Activated naive CD8-positive, alpha-beta T cell (primary cell): Measurements from ENCODE around the gene ENPP1.

Source experiments
- H3K27ac Mint-ChIP-seq: one replicate; pipeline ENCODE4 v1.8.0; 2021; ENCODE audit warnings: mixed read lengths
- H3K27me3 Mint-ChIP-seq: one replicate; pipeline ENCODE4 v1.8.0; 2021; ENCODE audit warnings: mixed read lengths
- H3K36me3 Mint-ChIP-seq: one replicate; pipeline ENCODE4 v1.8.0; 2021; ENCODE audit warnings: mixed read lengths
- H3K4me1 Mint-ChIP-seq: one replicate; pipeline ENCODE4 v1.8.0; 2021; ENCODE audit warnings: low read depth, mixed read lengths
- H3K4me3 Mint-ChIP-seq: one replicate; pipeline ENCODE4 v1.8.0; 2021; ENCODE audit warnings: mild to moderate bottlenecking, mixed read lengths
- H3K9me3 Mint-ChIP-seq: one replicate; pipeline ENCODE4 v1.8.0; 2021; ENCODE audit warnings: low read depth, mixed read lengths

ENPP1 gene

DNA sequence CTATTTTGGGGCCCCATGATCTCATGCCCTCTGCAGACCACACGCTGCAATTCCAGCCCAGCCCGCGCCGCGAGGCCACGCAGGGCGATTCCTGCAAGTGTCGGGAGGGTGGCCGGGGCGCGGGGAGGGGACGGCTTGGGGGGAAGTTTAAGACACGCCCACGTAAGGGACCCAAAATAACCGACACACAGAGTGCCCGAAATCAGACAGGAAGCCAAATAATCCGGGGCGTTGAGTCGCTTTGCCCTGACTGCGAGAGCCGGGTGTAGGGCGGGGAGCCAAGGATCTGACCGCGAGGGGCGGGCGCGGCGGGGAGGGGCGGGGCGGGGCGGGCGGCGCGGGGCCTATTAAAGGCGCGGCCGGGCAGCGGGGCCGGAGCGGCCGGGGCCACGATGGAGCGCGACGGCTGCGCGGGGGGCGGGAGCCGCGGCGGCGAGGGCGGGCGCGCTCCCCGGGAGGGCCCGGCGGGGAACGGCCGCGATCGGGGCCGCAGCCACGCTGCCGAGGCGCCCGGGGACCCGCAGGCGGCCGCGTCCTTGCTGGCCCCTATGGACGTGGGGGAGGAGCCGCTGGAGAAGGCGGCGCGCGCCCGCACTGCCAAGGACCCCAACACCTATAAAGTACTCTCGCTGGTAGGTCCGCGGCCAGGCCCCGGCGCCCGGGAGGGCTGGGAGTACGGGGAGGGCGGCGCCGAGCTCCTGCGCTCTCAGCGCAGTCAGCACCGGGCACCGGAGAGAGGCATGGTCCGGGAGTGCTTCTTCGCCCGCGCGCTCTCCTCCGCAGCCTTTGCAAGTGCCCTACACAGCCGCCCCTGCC is at the start of gene ENPP1:
TSS of gene ENPP1 (plus strand) at position 377 of the 816 bp plus-strand sequence. CDS start at position 393, 16 bp downstream.
- Mint-ChIP-seq H3K4me1 (peaks cover 24% of the 10 kb centered on the region), H3K27ac (no peak within 1 kb of the TSS), H3K27me3 (peaks cover 13% of the 10 kb centered on the region), H3K36me3 (no peaks in the 10 kb centered on the region), H3K4me3 (peak within 1 kb of the TSS; percentile 84), H3K9me3 (no peaks in the 10 kb centered on the region)

DNA sequence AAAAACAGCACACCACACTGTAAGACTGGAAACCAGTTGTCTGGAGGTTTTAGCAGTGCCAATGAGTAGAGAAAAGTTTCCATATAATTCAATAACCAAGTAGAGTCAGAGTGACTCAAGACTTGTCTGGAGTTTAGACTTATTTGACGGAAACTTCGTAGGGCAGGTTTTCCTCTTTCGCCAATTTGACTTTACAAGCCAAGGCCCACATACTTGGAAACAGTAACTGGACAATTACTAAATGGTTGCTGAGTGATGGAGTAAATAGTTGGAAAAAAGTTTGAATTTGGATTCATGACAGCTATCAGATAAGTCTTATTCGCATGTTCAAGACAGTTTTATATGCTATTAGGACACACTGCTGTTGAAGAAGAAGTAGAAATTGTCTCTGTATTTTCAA is 48.9 kb upstream of the ENPP1 start:
- no peaks in the 10 kb centered on the region for H3K36me3 Mint-ChIP-seq

DNA sequence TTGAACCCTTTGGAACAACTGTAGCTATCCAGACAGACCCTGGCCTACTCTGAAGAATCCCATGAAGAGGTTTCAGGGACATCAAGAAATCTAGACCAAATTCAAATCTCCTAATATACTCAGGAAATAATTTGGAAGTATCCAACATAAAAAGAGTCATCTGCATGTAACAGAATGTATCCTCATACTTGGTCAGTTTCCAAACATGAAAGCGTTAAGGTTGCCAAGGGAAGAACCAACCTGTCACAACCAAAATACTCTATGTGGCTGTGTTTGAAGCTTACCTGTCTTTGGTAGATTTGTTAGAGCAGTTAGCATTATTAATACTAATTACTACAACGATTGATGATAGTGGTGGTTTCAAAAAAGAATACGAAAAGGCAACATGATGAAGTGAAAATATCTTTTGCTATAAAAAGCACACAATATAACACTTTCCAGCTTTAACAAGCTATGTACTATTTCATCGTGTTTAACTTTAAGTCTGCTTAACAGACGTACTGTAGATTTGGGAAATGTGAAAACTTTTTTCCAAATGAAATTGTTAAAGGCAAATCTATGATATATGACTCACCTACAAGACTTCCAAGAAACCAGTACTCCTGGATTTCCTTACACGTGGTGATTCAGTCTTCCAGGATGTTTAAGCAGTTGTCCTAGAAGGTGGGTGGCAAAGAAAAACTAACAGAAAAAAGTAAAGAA is 46.6 kb upstream of the ENPP1 start:
- Mint-ChIP-seq H3K27me3 (peaks cover 3% of the 10 kb centered on the region), H3K4me1 (no peaks in the 10 kb centered on the region), H3K9me3 (no peaks in the 10 kb centered on the region), H3K36me3 (no peaks in the 10 kb centered on the region), H3K27ac (no peak overlapping the region), H3K4me3 (no peak overlapping the region)

More for the DNA sequence above, 48.9 kb upstream of the ENPP1 start:
- no peaks in the 10 kb centered on the region for H3K9me3 Mint-ChIP-seq
- H3K27ac Mint-ChIP-seq, result no peak overlapping the region
- peaks cover 12% of the 10 kb centered on the region for H3K27me3 Mint-ChIP-seq
- H3K4me1 Mint-ChIP-seq, result no peaks in the 10 kb centered on the region
- no peak overlapping the region for H3K4me3 Mint-ChIP-seq

DNA sequence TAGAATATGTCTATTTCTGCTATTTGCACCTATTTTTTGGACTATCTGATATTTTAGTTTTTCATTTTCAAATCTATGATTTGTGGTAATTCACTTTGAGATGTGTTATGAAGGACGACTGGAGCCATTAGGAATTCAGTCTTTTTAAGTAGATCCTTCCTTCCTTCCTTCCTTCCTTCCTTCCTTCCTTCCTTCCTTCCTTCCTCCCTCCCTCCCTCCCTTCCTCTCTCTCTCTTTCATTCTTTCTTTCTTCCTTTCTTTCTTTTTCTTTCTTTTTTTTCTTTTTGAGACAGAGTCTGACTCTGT is 46.1 kb upstream of the ENPP1 start:
- no peaks in the 10 kb centered on the region for H3K4me1 Mint-ChIP-seq
- H3K27me3 Mint-ChIP-seq, result peaks cover 1% of the 10 kb centered on the region
- no peaks in the 10 kb centered on the region for H3K9me3 Mint-ChIP-seq
- H3K27ac Mint-ChIP-seq, result no peak overlapping the region
- no peak overlapping the region for H3K4me3 Mint-ChIP-seq
- no peaks in the 10 kb centered on the region for H3K36me3 Mint-ChIP-seq

DNA sequence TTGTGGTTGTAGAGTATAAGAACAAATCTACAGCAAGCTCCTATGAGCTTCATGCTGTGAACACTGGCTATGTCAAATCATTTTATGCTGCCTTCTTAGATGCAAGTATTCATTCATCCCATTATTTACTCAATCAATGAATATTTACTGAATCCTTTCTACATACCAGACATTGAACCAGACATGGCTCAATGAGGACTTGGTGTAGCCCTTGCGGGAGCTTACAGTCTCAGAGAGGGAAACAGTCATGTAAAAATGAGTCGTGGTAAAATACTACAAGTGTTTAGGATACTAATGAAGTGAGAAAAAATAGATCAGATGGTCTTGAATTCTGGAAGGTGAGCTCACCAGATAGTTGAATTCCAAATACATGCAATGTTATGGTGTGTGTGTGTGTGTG is 44.8 kb upstream of the ENPP1 start:
- H3K4me3 Mint-ChIP-seq, result no peak overlapping the region
- no peaks in the 10 kb centered on the region for H3K36me3 Mint-ChIP-seq
- H3K27me3 Mint-ChIP-seq, result peaks cover 4% of the 10 kb centered on the region
- no peaks in the 10 kb centered on the region for H3K9me3 Mint-ChIP-seq
- H3K4me1 Mint-ChIP-seq, result no peaks in the 10 kb centered on the region
- no peak overlapping the region for H3K27ac Mint-ChIP-seq

DNA sequence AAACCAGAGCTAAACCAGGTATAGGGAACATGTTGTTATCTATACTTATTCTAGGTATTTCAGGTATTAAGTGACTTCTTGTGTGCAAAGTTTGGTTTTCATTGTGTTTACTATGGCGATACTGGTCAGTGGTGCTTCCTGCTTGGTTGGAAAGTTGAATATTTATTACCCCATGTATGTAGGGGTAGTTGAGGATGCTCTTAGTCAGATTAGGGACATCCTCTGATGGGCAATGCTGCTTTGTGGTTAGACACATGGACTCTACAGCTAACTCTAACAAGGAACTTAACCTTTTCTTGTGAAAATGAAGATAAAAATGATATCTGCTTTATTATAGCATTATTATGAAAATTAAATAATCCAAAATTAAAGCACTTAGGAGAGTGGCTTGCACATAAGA is 44.1 kb upstream of the ENPP1 start:
- no peak overlapping the region for H3K4me3 Mint-ChIP-seq
- H3K4me1 Mint-ChIP-seq, result no peaks in the 10 kb centered on the region
- peaks cover 6% of the 10 kb centered on the region for H3K27me3 Mint-ChIP-seq
- H3K27ac Mint-ChIP-seq, result no peak overlapping the region
- no peaks in the 10 kb centered on the region for H3K36me3 Mint-ChIP-seq
- no peaks in the 10 kb centered on the region for H3K9me3 Mint-ChIP-seq

DNA sequence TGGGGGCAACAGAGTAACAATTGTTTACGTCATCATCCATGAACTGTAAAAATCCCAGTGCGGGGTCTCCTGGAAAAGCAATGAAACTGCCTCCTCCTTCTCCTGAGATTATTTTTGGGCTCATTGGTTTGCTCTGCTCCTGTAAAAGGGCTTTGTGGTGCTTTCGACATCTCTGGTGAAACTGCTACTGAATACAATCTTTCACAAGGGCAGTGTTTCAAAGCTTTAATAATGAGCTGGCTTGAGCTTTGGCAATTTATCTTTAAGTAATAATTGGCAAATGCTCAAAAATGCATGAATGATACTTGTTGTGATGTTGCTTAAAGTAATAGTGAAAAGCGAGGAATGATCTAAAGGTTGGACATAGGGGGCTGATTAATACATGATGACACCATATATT is 43.5 kb upstream of the ENPP1 start:
- Mint-ChIP-seq H3K4me1 (no peaks in the 10 kb centered on the region), H3K27ac (no peak overlapping the region), H3K36me3 (no peaks in the 10 kb centered on the region), H3K9me3 (no peaks in the 10 kb centered on the region), H3K4me3 (no peak overlapping the region), H3K27me3 (peaks cover 6% of the 10 kb centered on the region)

DNA sequence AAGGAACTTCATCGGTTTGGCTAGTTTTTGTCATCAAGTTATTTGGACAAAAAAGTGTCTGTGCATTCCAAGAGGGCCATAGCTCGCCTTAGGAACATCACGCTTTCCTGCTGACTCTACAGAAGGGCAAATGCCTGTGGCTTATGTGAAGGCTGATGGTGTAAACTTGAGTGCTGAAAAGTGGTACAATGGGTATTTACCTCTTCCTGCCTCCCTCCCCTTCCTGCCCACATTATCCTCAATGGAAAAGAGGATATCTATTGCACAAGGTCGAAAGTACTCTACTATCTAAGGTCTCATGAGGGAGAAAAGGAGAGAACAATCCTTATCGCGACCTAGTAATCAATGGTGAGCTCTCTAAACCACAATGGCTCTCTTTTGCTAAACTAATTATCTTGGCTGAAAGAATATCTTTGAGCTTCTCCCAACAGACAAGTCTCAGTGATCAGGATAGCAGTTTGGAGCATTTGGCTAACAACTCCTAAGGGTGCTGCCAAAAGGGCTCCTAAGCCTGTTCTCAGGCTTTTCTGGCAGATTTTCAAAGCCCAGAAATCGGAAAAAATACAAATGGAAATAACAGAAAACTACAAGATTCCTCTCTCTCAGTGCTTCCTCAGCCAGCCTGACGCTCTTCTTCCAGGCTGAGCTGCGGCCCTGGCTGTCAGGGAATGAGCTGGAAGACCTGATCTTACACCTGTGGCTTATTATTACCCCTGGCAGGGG is 42.6 kb upstream of the ENPP1 start:
- H3K27me3 Mint-ChIP-seq, result peaks cover 6% of the 10 kb centered on the region
- H3K4me1 Mint-ChIP-seq, result no peaks in the 10 kb centered on the region
- no peaks in the 10 kb centered on the region for H3K9me3 Mint-ChIP-seq
- no peak overlapping the region for H3K27ac Mint-ChIP-seq
- H3K36me3 Mint-ChIP-seq, result no peaks in the 10 kb centered on the region
- H3K4me3 Mint-ChIP-seq, result no peak overlapping the region

DNA sequence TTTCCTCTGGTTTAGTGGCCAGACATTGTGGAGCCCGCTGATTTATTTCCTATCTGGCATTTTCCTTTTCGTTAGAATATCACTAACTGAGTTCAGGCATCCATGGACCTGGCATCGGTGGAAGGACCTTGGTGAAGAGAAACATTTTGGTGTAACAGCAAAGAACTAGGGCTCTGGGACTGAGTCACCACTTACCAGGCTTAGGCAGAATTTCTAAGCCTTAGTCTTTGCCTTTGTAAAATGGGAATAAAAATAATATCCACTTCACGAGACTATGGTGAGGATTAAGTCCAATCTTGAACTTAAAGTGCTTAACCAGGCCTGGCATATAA is 42.0 kb upstream of the ENPP1 start:
- no peaks in the 10 kb centered on the region for H3K9me3 Mint-ChIP-seq
- no peaks in the 10 kb centered on the region for H3K4me1 Mint-ChIP-seq
- no peaks in the 10 kb centered on the region for H3K36me3 Mint-ChIP-seq
- H3K27me3 Mint-ChIP-seq, result peaks cover 9% of the 10 kb centered on the region
- no peak overlapping the region for H3K27ac Mint-ChIP-seq
- no peak overlapping the region for H3K4me3 Mint-ChIP-seq

DNA sequence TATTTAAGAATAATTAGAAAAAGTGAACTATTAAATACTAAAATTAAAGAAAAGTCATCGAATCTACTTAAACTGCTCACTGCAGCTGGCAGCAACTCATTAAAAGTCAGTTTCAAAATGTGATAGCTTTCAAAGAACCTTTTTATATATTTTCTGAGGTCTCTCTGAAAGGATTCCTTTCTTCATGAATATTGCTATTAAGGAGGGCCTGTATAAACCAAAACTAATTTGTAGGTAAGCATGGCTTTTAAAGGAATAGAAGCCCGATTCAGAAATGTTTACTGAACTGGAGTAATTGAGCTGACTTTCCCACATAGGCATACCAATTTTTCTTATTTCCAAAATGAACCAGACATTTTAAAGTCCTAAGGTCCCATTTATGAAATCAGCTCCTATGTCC is 41.2 kb upstream of the ENPP1 start:
- Mint-ChIP-seq H3K4me3 (no peak overlapping the region), H3K27ac (no peak overlapping the region), H3K9me3 (no peaks in the 10 kb centered on the region), H3K27me3 (peaks cover 11% of the 10 kb centered on the region), H3K36me3 (no peaks in the 10 kb centered on the region), H3K4me1 (no peaks in the 10 kb centered on the region)

DNA sequence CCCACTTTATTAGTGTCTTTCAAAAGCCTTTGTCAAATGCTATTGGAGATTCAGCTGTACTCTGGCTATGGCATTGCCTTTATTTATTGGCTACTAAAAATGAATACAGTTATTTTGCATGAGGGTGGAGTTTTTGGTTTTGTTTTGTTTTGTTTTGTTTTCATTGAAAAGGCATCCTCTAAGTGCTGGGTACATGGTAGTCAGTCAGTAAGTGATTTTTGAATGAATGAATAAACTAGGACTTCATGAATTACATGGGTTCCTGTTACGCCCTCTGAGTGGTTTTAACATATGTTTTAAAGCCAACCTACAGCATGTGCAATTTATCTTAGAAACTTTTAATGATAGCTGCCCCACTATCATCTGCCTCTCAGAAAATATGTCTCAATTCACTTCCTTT is 38.9 kb upstream of the ENPP1 start:
- peaks cover 14% of the 10 kb centered on the region for H3K27me3 Mint-ChIP-seq
- no peaks in the 10 kb centered on the region for H3K4me1 Mint-ChIP-seq
- no peak overlapping the region for H3K4me3 Mint-ChIP-seq
- H3K36me3 Mint-ChIP-seq, result no peaks in the 10 kb centered on the region
- no peak overlapping the region for H3K27ac Mint-ChIP-seq
- no peaks in the 10 kb centered on the region for H3K9me3 Mint-ChIP-seq

DNA sequence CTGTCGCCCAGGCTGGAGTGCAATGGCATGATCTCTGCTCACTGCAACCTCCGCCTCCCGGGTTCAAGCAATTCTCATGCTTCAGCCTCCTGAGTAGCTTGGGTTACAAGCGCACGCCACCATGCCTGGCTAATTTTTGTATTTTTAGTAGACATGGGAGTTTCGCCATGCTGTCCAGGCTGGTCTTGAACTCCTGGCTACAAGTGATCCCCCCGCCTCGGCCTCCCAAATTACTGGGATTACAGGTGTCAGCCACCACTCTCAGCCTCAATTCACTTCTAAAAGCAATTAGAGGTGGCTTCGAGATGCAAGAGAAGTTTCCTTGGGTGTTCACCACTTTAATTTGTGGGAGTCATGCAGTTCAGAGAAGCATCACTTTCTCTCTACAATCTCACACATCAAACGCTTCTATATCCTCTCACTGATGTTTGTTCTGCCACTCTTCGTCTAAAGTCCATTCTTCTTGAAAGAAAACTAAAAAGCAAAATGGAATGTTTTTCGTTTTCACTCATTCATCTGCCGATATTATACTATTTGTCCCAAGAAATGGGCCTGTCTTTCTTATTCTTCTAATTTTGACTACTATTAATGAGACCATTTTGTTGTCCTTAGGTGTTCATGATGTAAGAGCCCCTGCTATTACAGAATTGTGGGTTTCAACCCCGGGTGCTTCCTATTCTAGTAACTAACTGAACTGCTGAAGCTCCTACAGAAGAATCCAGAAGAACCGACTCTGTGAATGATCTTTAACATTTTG is 38.3 kb upstream of the ENPP1 start:
- Mint-ChIP-seq H3K9me3 (no peaks in the 10 kb centered on the region), H3K27me3 (peaks cover 14% of the 10 kb centered on the region), H3K36me3 (no peaks in the 10 kb centered on the region), H3K4me1 (no peaks in the 10 kb centered on the region), H3K4me3 (no peak overlapping the region), H3K27ac (no peak overlapping the region)

DNA sequence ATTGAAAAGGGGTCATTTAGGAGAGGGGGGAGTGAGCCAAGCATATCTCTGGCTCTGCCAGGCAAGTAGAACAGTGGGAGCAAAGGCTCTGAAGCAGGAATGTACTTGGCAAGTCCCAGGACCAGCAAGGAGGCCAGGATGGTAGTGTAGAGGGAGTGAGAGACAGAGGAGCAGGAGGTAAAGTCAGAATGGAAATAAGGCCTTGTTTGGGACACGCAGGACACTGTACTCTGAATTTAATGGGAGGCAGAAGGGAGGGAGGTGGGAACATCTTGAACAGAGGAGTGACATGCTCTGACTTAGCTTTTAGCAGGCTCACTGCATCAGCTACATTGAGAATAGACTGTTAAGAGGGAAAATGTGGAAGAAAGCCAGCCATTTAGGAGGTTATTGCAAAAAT is 37.0 kb upstream of the ENPP1 start:
- H3K27me3 Mint-ChIP-seq, result peaks cover 14% of the 10 kb centered on the region
- no peaks in the 10 kb centered on the region for H3K36me3 Mint-ChIP-seq
- H3K27ac Mint-ChIP-seq, result no peak overlapping the region
- no peaks in the 10 kb centered on the region for H3K9me3 Mint-ChIP-seq
- H3K4me3 Mint-ChIP-seq, result no peak overlapping the region
- no peaks in the 10 kb centered on the region for H3K4me1 Mint-ChIP-seq

DNA sequence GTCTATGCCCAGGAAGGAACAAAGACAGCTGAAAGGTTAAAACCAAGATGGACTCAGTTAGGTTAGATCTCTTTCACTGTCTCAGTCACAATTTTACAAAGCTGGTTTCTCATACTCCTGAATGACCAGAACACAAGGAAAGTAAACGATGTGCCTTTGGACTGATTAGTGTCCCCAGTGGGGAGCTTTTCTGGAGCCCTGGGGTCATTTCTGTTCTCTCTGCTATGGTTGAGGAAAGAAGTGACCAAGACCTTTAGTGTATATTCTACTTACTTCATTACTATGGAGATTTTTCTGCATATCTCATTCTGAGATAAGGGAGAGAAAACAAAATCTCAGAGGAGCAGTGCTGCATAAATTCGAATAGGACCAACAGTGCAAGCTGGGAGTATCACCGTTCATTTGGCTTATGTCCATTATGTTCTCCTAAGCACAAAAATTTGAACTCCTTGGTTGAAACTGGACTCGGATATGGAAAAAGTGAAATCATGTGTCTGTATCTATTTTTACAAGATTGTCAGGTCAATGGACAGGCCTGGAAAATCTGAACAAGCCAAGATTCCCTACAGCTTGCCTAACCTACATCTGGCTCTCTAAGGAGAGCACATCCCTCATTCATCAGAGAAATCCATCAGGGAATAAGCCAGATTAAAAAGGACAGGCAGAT is 34.4 kb upstream of the ENPP1 start:
- Mint-ChIP-seq H3K4me3 (no peak overlapping the region), H3K36me3 (no peaks in the 10 kb centered on the region), H3K9me3 (no peaks in the 10 kb centered on the region), H3K4me1 (no peaks in the 10 kb centered on the region), H3K27ac (no peak overlapping the region), H3K27me3 (peaks cover 11% of the 10 kb centered on the region)
